Keratinocyte (primary cell): ENCODE data around the gene NGLY1. TPM values are rescaled to one million over a fixed set of nuclear protein-coding genes. Genes with fewer than 3 reads are reported as not detected.

ENCODE experiments used
- DNase-seq: peaks from one replicate; pipeline ENCODE4 v3.0.0-alpha.2; 2011; ENCODE audit warnings: low read depth, missing footprints, low spot score
- FAIRE-seq: peaks from 2 replicates; lab custom pipeline; 2011; peaks lifted over from hg19 to GRCh38; lab: Jason Lieb, UNC
- H2AFZ ChIP-seq: 2 replicates; pipeline ENCODE4 v1.6.0; 2012; ENCODE audit warnings: low read length, control low read depth, inconsistent platforms; ENCODE audit not compliant: control insufficient read depth
- H3K27ac ChIP-seq: 2 replicates; pipeline ENCODE4 v1.5.1; 2011; ENCODE audit warnings: low read length; ENCODE audit not compliant: control insufficient read depth, insufficient read depth
- H3K27me3 ChIP-seq: 3 replicates; pipeline ENCODE4 v1.6.0; 2011; ENCODE audit warnings: low read length; ENCODE audit not compliant: control insufficient read depth, insufficient read depth; ENCODE audit errors: extremely low read depth
- H3K36me3 ChIP-seq, 2 experiments: 2 replicates in 1 of 2; 3 replicates in 1 of 2; pipeline ENCODE4 v1.5.1; 2011; ENCODE audit warnings: low read length in 2 of 2, mild to moderate bottlenecking in 1 of 2; ENCODE audit not compliant: control insufficient read depth in 2 of 2, insufficient read depth in 2 of 2; ENCODE audit errors: extremely low read depth in 1 of 2
- H3K4me1 ChIP-seq: 3 replicates; pipeline ENCODE4 v1.5.1; 2011; ENCODE audit warnings: low read length; ENCODE audit not compliant: control insufficient read depth, insufficient read depth; ENCODE audit errors: extremely low read depth
- H3K4me2 ChIP-seq: 3 replicates; pipeline ENCODE4 v1.6.0; 2011; ENCODE audit warnings: low read depth, low read length; ENCODE audit not compliant: control insufficient read depth, insufficient read depth; ENCODE audit errors: extremely low read depth
- H3K4me3 ChIP-seq, 3 experiments: fragments of 200-600 bp in 1 of 3; sonication (generic) in 1 of 3; 2 replicates in 2 of 3; 3 replicates in 1 of 3; pipeline ENCODE4 v1.5.1; 2011 to 2016; ENCODE audit warnings: low read length in 3 of 3, mild to moderate bottlenecking in 3 of 3, control low read depth in 2 of 3, inconsistent platforms in 1 of 3, low read depth in 1 of 3, mixed read lengths in 1 of 3, mixed run types in 1 of 3, moderate library complexity in 1 of 3; ENCODE audit not compliant: control insufficient read depth in 2 of 3, insufficient read depth in 2 of 3; ENCODE audit errors: extremely low read depth in 1 of 3
- H3K79me2 ChIP-seq: 2 replicates; pipeline ENCODE4 v1.6.0; 2012; ENCODE audit warnings: low read length; ENCODE audit not compliant: control insufficient read depth, insufficient read depth
- H3K9ac ChIP-seq: 3 replicates; pipeline ENCODE4 v1.6.0; 2011; ENCODE audit warnings: low read length; ENCODE audit not compliant: control insufficient read depth, insufficient read depth; ENCODE audit errors: extremely low read depth
- H3K9me1 ChIP-seq: 3 replicates; pipeline ENCODE4 v1.6.0; 2011; ENCODE audit warnings: low read length; ENCODE audit not compliant: control insufficient read depth, insufficient read depth; ENCODE audit errors: extremely low read depth
- H3K9me3 ChIP-seq: 2 replicates; pipeline ENCODE4 v1.5.1; 2012; ENCODE audit warnings: low read depth, low read length; ENCODE audit not compliant: control insufficient read depth
- H4K20me1 ChIP-seq: 3 replicates; pipeline ENCODE4 v1.6.0; 2011; ENCODE audit warnings: low read length; ENCODE audit not compliant: control insufficient read depth, insufficient read depth; ENCODE audit errors: extremely low read depth
- CTCF ChIP-seq, 3 experiments: IDR thresholded peaks in 1 of 3; conservative IDR thresholded peaks in 1 of 3; optimal IDR thresholded peaks in 1 of 3; 2 replicates in 2 of 3; 3 replicates in 1 of 3; pipeline versions ENCODE3 to v1.5.1; 2011; ENCODE audit warnings: low read length in 3 of 3, mild to moderate bottlenecking in 3 of 3, moderate library complexity in 2 of 3, control low read depth in 1 of 3, inconsistent platforms in 1 of 3; ENCODE audit not compliant: insufficient read depth in 2 of 3; ENCODE audit errors: extremely low read depth in 1 of 3
- EZH2 ChIP-seq: IDR thresholded peaks from one replicate; pipeline ENCODE4 v1.6.1; 2012; ENCODE audit warnings: inconsistent platforms, mild to moderate bottlenecking, low read length, moderate library complexity
- dilution Hi-C: fragments of 300-500 bp; cut with MboI; formaldehyde crosslinking; loops from one replicate; pipeline ENCODE4 v1.7.0; 2020; ENCODE audit warnings: low sequenced_read_pairs; ENCODE audit not compliant: extremely low pct_ligation_motif_present
- polyA plus RNA-seq, 5 experiments: library from polyadenylated mRNA; depleted of rRNA in 3 of 5; stranded (reverse) in 3 of 5; stranded (forward) in 1 of 5; unstranded in 1 of 5; fragments of >200 nt; gene quantifications; 1 replicate in 1 of 5; 2 replicates in 3 of 5; 3 replicates in 1 of 5; pipeline versions ENCODE4 v1.2.1 to v1.2.3, GENCODE V29; 2011 to 2012; ENCODE audit warnings: missing spikeins in 2 of 5, low read depth in 1 of 5, low replicate concordance in 1 of 5

The NGLY1 gene
- polyA plus RNA-seq, 1 donor (not counting 4 experiments of a cell fraction or from before 2014, with no cell fraction given) = 19.5 TPM

DNA sequence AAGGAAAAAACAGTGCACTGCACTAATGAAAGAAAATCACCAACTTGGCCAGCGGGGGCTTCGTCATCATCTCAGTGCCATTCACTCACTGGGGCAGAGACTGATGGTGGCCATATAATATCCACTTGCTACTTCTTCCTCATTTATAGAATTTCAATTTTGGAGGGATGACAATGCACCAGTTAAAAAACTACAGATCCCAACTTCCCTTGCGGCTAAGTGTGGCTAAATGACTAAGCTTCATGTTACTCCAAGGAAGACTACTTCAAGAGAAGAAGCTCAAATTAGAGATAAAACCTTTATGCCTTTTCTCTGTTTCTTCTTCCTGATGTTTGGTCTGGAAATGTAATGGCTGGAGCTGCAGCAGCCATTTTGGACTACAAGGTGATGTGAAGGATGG lies 38.8 kb downstream of the NGLY1 start:
- peaks cover 0 to 2% of the 10 kb centered on the region in 2 experiments for H3K36me3 ChIP-seq
- H3K4me1 ChIP-seq = peaks cover 12% of the 10 kb centered on the region
- no peak overlapping the region for H3K9ac ChIP-seq
- FAIRE-seq (no peak), DNase-seq (no peak)
- no peaks in the 10 kb centered on the region for H3K9me1 ChIP-seq
- dilution Hi-C loops = no loop called here
- no peak overlapping the region for H3K4me2 ChIP-seq
- no peaks in the 10 kb centered on the region for H4K20me1 ChIP-seq
- no peak overlapping the region for H3K27ac ChIP-seq
- no peaks in the 10 kb centered on the region for H3K9me3 ChIP-seq
- H3K4me3 ChIP-seq = no peak overlapping the region
- no peak overlapping the region for H2AFZ ChIP-seq
- H3K27me3 ChIP-seq = no peaks in the 10 kb centered on the region
- TF ChIP-seq EZH2 (no peak), CTCF (optimal IDR thresholded peaks at IDR 0.05 in 1 of 3, IDR thresholded peaks at IDR 0.05 in 1 of 3, conservative IDR thresholded peaks at IDR 0.05 in 1 of 3; ENCODE audit: extremely low read depth in 1 of 3, insufficient read depth in 2 of 3, low read length in 3 of 3) (no peak)
- no peaks in the 10 kb centered on the region for H3K79me2 ChIP-seq

DNA sequence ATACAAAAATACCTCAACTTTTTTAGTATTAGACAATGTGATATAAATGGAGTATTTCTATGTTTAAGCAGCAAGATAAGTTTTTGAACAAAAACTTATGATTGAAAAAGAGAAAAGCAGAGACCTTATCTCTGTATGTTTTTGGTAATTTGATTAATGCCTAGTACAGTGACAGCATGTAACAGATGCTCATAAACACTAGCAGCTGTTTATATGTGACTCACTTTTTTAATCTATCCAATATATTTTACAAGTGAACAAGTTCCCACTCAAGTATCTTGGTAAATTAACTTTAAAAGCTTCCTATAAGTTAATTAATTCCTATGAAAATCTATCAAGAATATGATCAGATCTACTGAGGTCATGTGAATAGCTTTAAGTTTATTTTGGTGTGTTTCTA lies 55.1 kb downstream of the NGLY1 start:
- DNase-seq (no peak), FAIRE-seq (no peak)
- Histone ChIP-seq H3K4me1 (peaks cover 21% of the 10 kb centered on the region), H4K20me1 (no peaks in the 10 kb centered on the region), H3K4me2 (no peak overlapping the region), H3K27ac (no peak overlapping the region), H3K27me3 (no peaks in the 10 kb centered on the region), H2AFZ (no peak overlapping the region), H3K9me3 (no peaks in the 10 kb centered on the region), H3K9me1 (no peaks in the 10 kb centered on the region), H3K36me3 (peaks cover 4% of the 10 kb centered on the region in 2 experiments), H3K4me3 (no peak overlapping the region), H3K9ac (no peak overlapping the region), H3K79me2 (no peaks in the 10 kb centered on the region)
- TF ChIP-seq EZH2 (no peak), CTCF (optimal IDR thresholded peaks at IDR 0.05 in 1 of 3, IDR thresholded peaks at IDR 0.05 in 1 of 3, conservative IDR thresholded peaks at IDR 0.05 in 1 of 3; ENCODE audit: extremely low read depth in 1 of 3, insufficient read depth in 2 of 3, low read length in 3 of 3) (no peak)
- dilution Hi-C loops = no loop called here
